ENCODE results near the gene RUVBL2. TPM values are rescaled to one million over a fixed set of nuclear protein-coding genes. Genes with fewer than 3 reads are reported as not detected.

Gene RUVBL2
- total RNA-seq, 1 donor from 2014 or later: 121 TPM

- FAIRE-seq: no peak
These were observed 30.1 kb upstream of the RUVBL2 start for GRCh38 chr19:48963371-48964204.

GRCh38 chr19:48964205-48965039 is 29.3 kb upstream of the RUVBL2 start:
- no peak for FAIRE-seq
- peak in 1 of 2 donors; percentile 29 for DNase-seq (ENCODE audit: low spot score in 2 of 2)

More at GRCh38 chr19:48963371-48964204, 30.1 kb upstream of the RUVBL2 start:
- DNase-seq (ENCODE audit: low spot score in 2 of 2): peak; percentile 83 to 86

- DNase-seq (ENCODE audit: low spot score in 2 of 2) (peak; percentile 96 to 98), FAIRE-seq (peak; percentile 81)
These were observed 28.5 kb upstream of the RUVBL2 start, which contains the start of gene FTL for GRCh38 chr19:48965040-48965805. Gene FTL (plus strand): TSS chr19:48965309. CDS start chr19:48965508, 199 bp downstream.

- FAIRE-seq: no peak
- peak; percentile 72 to 79 for DNase-seq (ENCODE audit: low spot score in 2 of 2)
These were observed 27.7 kb upstream of the RUVBL2 start for GRCh38 chr19:48965806-48966540.

- no peak for DNase-seq (ENCODE audit: low spot score in 2 of 2)
- FAIRE-seq: no peak
These were observed 26.9 kb upstream of the RUVBL2 start for GRCh38 chr19:48966541-48967345.

- DNase-seq (ENCODE audit: low spot score in 2 of 2) (no peak), FAIRE-seq (no peak)
These were observed 26.1 kb upstream of the RUVBL2 start for GRCh38 chr19:48967346-48968178.

GRCh38 chr19:48968179-48968661 is 25.5 kb upstream of the RUVBL2 start:
- no peak for FAIRE-seq
- DNase-seq (ENCODE audit: low spot score in 2 of 2): no peak

GRCh38 chr19:48968813-48969218 is 24.9 kb upstream of the RUVBL2 start:
- FAIRE-seq (no peak), DNase-seq (ENCODE audit: low spot score in 2 of 2) (no peak)

GRCh38 chr19:48969276-48970138 is 24.2 kb upstream of the RUVBL2 start:
- FAIRE-seq (no peak), DNase-seq (ENCODE audit: low spot score in 2 of 2) (no peak)

GRCh38 chr19:48970139-48970766 is 23.4 kb upstream of the RUVBL2 start:
- DNase-seq (ENCODE audit: low spot score in 2 of 2): no peak
- FAIRE-seq: no peak

GRCh38 chr19:48970923-48971395 is 22.7 kb upstream of the RUVBL2 start:
- DNase-seq (ENCODE audit: low spot score in 2 of 2): peak in 1 of 2 donors; percentile 72
- FAIRE-seq: no peak

GRCh38 chr19:48975947-48976847 is 17.5 kb upstream of the RUVBL2 start:
- FAIRE-seq: no peak
- no peak for DNase-seq (ENCODE audit: low spot score in 2 of 2)

GRCh38 chr19:48977061-48977460 is 16.6 kb upstream of the RUVBL2 start:
- DNase-seq (ENCODE audit: low spot score in 2 of 2): no peak
- FAIRE-seq: no peak

GRCh38 chr19:48982280-48982679 is 11.4 kb upstream of the RUVBL2 start:
- DNase-seq (ENCODE audit: low spot score in 2 of 2) (no peak), FAIRE-seq (no peak)

- no peak for FAIRE-seq
- DNase-seq (ENCODE audit: low spot score in 2 of 2): no peak
These were observed 8.0 kb upstream of the RUVBL2 start for GRCh38 chr19:48985711-48986110.
